HepG2 (cell line): ENCODE data around the gene COG5. TPM values are rescaled to one million over a fixed set of nuclear protein-coding genes. Genes with fewer than 3 reads are reported as not detected.

Experiments
- ATAC-seq: fragments of 200-7000 bp; cut with Tn5 transposase; 3 replicates; pipeline ENCODE4 v1.9.1; 2020; ENCODE audit warnings: mild to moderate bottlenecking, moderate library complexity
- BruUV-seq: library from RNA; stranded (reverse); fragments of 400-500 nt; replicated peaks from 2 replicates; lab custom pipeline; 2021; lab: Mats Ljungman, UMichigan
- CTCF ChIA-PET: fragments of 300-600 bp; formaldehyde crosslinking; extraction: SDS; loops from one replicate; lab custom pipeline; 2021; ENCODE audit warnings: low total read pairs, inconsistent platforms, low intra/inter-chr PET ratio; lab: Yijun Ruan, JAX
- POLR2A ChIA-PET: fragments of 350-600 bp; sonication (Branson Sonifier 250); formaldehyde crosslinking; loops from one replicate; lab custom pipeline; 2020; ENCODE audit warnings: antibody characterized with exemption, inconsistent platforms; lab: Yijun Ruan, JAX
- DNase-seq: peaks from one replicate; pipeline ENCODE4 v3.0.0-alpha.2; 2015; ENCODE audit warnings: low spot score
- FAIRE-seq: peaks from 3 replicates; lab custom pipeline; 2011; peaks lifted over from hg19 to GRCh38; lab: Jason Lieb, UNC
- H2AFZ ChIP-seq: one replicate; pipeline ENCODE4 v1.6.1; 2011; ENCODE audit warnings: low read length, inconsistent platforms
- H3K27ac ChIP-seq: fragments of 300-600 bp; 3 replicates; pipeline ENCODE4 v1.8.0; 2011; ENCODE audit warnings: mixed run types, mild to moderate bottlenecking, mixed read lengths, low read length, inconsistent platforms; ENCODE audit not compliant: insufficient read depth; ENCODE audit errors: extremely low read length
- H3K27me3 ChIP-seq, 2 experiments: fragments of 200-600 bp in 1 of 2; 2 replicates in 1 of 2; 3 replicates in 1 of 2; pipeline versions ENCODE4 v1.6.0 to v1.8.0; 2011; ENCODE audit warnings: low read length in 2 of 2, mild to moderate bottlenecking in 2 of 2, moderate library complexity in 2 of 2, inconsistent platforms in 1 of 2; ENCODE audit not compliant: insufficient read depth in 2 of 2, control insufficient read depth in 1 of 2
- H3K36me3 ChIP-seq, 2 experiments: fragments of 200-600 bp in 1 of 2; replicated peaks in 1 of 2; 2 replicates in 1 of 2; 3 replicates in 1 of 2; pipeline versions ENCODE4 v1.5.1 to v1.8.0; 2011; ENCODE audit warnings: low read length in 2 of 2, inconsistent platforms in 1 of 2; ENCODE audit not compliant: insufficient read depth in 2 of 2, control insufficient read depth in 1 of 2
- H3K4me1 ChIP-seq: 2 replicates; pipeline ENCODE4 v1.5.1; 2012; ENCODE audit warnings: low read length, inconsistent platforms; ENCODE audit not compliant: insufficient read depth
- H3K4me2 ChIP-seq: 2 replicates; pipeline ENCODE4 v1.6.0; 2011; ENCODE audit warnings: low read depth, low read length, inconsistent platforms
- H3K4me3 ChIP-seq, 3 experiments: fragments of 200-600 bp in 1 of 3; sonication (generic), shearing (Covaris generic) in 1 of 3; replicated peaks in 1 of 3; 2 replicates each; pipeline ENCODE4 v1.5.1; 2011 to 2016; ENCODE audit warnings: low read length in 3 of 3, inconsistent platforms in 2 of 3, low read depth in 2 of 3, mild to moderate bottlenecking in 2 of 3, control low read depth in 1 of 3, mixed read lengths in 1 of 3; ENCODE audit not compliant: insufficient read depth in 1 of 3
- H3K79me2 ChIP-seq: one replicate; pipeline ENCODE4 v1.6.1; 2011; ENCODE audit warnings: low read length, inconsistent platforms; ENCODE audit not compliant: insufficient read depth
- H3K9ac ChIP-seq: 2 replicates; pipeline ENCODE4 v1.6.0; 2011; ENCODE audit warnings: mild to moderate bottlenecking, low read depth, low read length, inconsistent platforms; ENCODE audit not compliant: insufficient read depth
- H3K9me3 ChIP-seq: 2 replicates; pipeline ENCODE4 v1.5.1; 2012; ENCODE audit warnings: mild to moderate bottlenecking, low read length
- H4K20me1 ChIP-seq: 2 replicates; pipeline ENCODE4 v1.6.0; 2011; ENCODE audit warnings: inconsistent platforms, mild to moderate bottlenecking, low read length, moderate library complexity; ENCODE audit not compliant: insufficient read depth
- BCL6 ChIP-seq: IDR thresholded peaks from 2 replicates; pipeline ENCODE4 v1.6.1; 2016; ENCODE audit warnings: missing genetic modification reagents, missing compliant biosample characterization
- JUND ChIP-seq: sonication (generic); formaldehyde crosslinking; IDR thresholded peaks from 2 replicates; pipeline ENCODE4 v1.8.0; 2022; ENCODE audit warnings: mild to moderate bottlenecking, missing genetic modification reagents
- KMT2A ChIP-seq: sonication (generic); formaldehyde crosslinking; IDR thresholded peaks from 2 replicates; pipeline ENCODE4 v1.4.0; 2020; ENCODE audit warnings: missing genetic modification reagents
- KMT2B ChIP-seq: IDR thresholded peaks from 2 replicates; pipeline ENCODE4 v1.6.1; 2016; ENCODE audit warnings: missing genetic modification reagents, missing compliant biosample characterization
- MNT ChIP-seq: fragments of 450-650 bp; IDR thresholded peaks from 2 replicates; pipeline ENCODE4 v1.6.1; 2016
- MYC ChIP-seq: sonication (generic); formaldehyde crosslinking; IDR thresholded peaks from 2 replicates; pipeline ENCODE4 v1.9.0; 2021; ENCODE audit warnings: missing genetic modification reagents, borderline replicate concordance
- NFYC ChIP-seq: IDR thresholded peaks from 2 replicates; pipeline ENCODE4 v1.6.1; 2016; ENCODE audit warnings: missing genetic modification reagents, missing compliant biosample characterization
- NR2F1 ChIP-seq, 2 experiments: fragments of 450-650 bp in 1 of 2; formaldehyde crosslinking in 1 of 2; IDR thresholded peaks; 2 replicates each; pipeline versions ENCODE4 v1.5.0 to v1.6.1; 2016 to 2020; ENCODE audit warnings: mild to moderate bottlenecking in 1 of 2, missing compliant biosample characterization in 1 of 2, missing genetic modification reagents in 1 of 2, moderate library complexity in 1 of 2
- PHF21A ChIP-seq: sonication (generic); formaldehyde crosslinking; IDR thresholded peaks from 2 replicates; pipeline ENCODE4 v1.5.0; 2020; ENCODE audit warnings: mild to moderate bottlenecking, missing genetic modification reagents
- POLR2A ChIP-seq, 2 experiments: IDR thresholded peaks; 2 replicates each; pipeline ENCODE4 v1.6.1; 2011; ENCODE audit warnings: low read depth in 2 of 2, low read length in 2 of 2, mild to moderate bottlenecking in 1 of 2, moderate library complexity in 1 of 2; ENCODE audit not compliant: insufficient read depth in 1 of 2
- PTBP1 ChIP-seq: fragments of 200-400 bp; formaldehyde crosslinking; IDR thresholded peaks from 2 replicates; pipeline ENCODE4 v1.6.1; 2018; ENCODE audit warnings: low read length, low read depth; ENCODE audit not compliant: poor library complexity, severe bottlenecking
- SMC3 ChIP-seq: IDR thresholded peaks from 2 replicates; pipeline ENCODE4 v1.6.1; 2011; ENCODE audit warnings: low read length, improper control_type of control experiment
- SPEN ChIP-seq: sonication (generic); formaldehyde crosslinking; IDR thresholded peaks from 2 replicates; pipeline ENCODE4 v1.5.1; 2020; ENCODE audit warnings: low read depth, mild to moderate bottlenecking, missing genetic modification reagents
- SRF ChIP-seq: IDR thresholded peaks from 2 replicates; pipeline ENCODE4 v1.6.1; 2011; ENCODE audit warnings: mild to moderate bottlenecking, low read depth, low read length, moderate library complexity
- TCF7L2 ChIP-seq: IDR thresholded peaks from 2 replicates; pipeline ENCODE4 v1.6.1; 2011; ENCODE audit warnings: mild to moderate bottlenecking, low read depth, low read length, moderate library complexity
- THYN1 ChIP-seq: sonication (generic); formaldehyde crosslinking; IDR thresholded peaks from 2 replicates; pipeline ENCODE4 v1.8.1; 2023; ENCODE audit warnings: low read depth, mild to moderate bottlenecking, moderate library complexity, missing genetic modification reagents, borderline replicate concordance
- ZBTB42 ChIP-seq: sonication (generic); formaldehyde crosslinking; IDR thresholded peaks from 2 replicates; pipeline ENCODE4 v1.5.0; 2020; ENCODE audit warnings: mild to moderate bottlenecking, missing genetic modification reagents
- ZFP82 ChIP-seq: sonication (generic); formaldehyde crosslinking; IDR thresholded peaks from 2 replicates; pipeline ENCODE4 v1.5.1; 2020; ENCODE audit warnings: mild to moderate bottlenecking, missing genetic modification reagents, borderline replicate concordance
- ZNF563 ChIP-seq: sonication (generic); formaldehyde crosslinking; IDR thresholded peaks from 2 replicates; pipeline ENCODE4 v1.8.0; 2022; ENCODE audit warnings: mild to moderate bottlenecking, moderate library complexity, missing genetic modification reagents
- ZNF792 ChIP-seq: IDR thresholded peaks from 2 replicates; pipeline ENCODE4 v1.6.1; 2016
- ZNF891 ChIP-seq: sonication (generic); formaldehyde crosslinking; IDR thresholded peaks from 2 replicates; pipeline ENCODE4 v1.5.0; 2020; ENCODE audit warnings: mild to moderate bottlenecking, missing genetic modification reagents
- WGBS: methylation state at CpG from one replicate; pipeline ENCODE4 v1.1.6; 2017; ENCODE audit warnings: low lambda C conversion rate; 5-methylcytosine and 5-hydroxymethylcytosine counted together
- in situ Hi-C: cut with HindIII; loops from 2 replicates; pipeline ENCODE4 v1.10.0; 2017; ENCODE audit warnings: low pct_unique_long_range_greater_than_20kb; ENCODE audit not compliant: extremely low pct_ligation_motif_present
- intact Hi-C: fragments of 100-400 bp; cut with micrococcal nuclease; formaldehyde crosslinking; loops from one replicate; pipeline ENCODE4 v1.10.0; 2022; ENCODE audit not compliant: unreplicated experiment
- polyA plus RNA-seq, 8 experiments: library from polyadenylated mRNA; depleted of rRNA in 3 of 8; stranded (reverse) in 7 of 8; unstranded in 1 of 8; fragments of >200 nt; fragmentation: Illumina TruSeq in 4 of 8; extraction: Trizol in 4 of 8; gene quantifications; 2 replicates each; pipeline versions ENCODE4 v1.2.1 to v1.2.3, GENCODE V29; 2011 to 2016; ENCODE audit warnings: low read depth in 4 of 8, missing spikeins in 1 of 8, mixed read lengths in 1 of 8; ENCODE audit not compliant: insufficient read depth in 1 of 8
- total RNA-seq, 5 experiments: library from RNA; depleted of rRNA; stranded (reverse); fragments of >200 nt; fragmentation: Illumina TruSeq; extraction: Trizol; gene quantifications; 2 replicates each; pipeline ENCODE4 v1.2.3, GENCODE V29; 2016; ENCODE audit warnings: low read depth in 1 of 5
- TF ChIP-seq, protein P1 (sequence below): sonication (generic); formaldehyde crosslinking; IDR thresholded peaks from 2 replicates; pipeline ENCODE4 v1.8.1; 2023; ENCODE audit warnings: missing genetic modification reagents, mild to moderate bottlenecking, borderline replicate concordance

The COG5 gene
- total and polyA plus RNA-seq, 2 of the 13 experiments (the other 11 are each of a cell fraction or from before 2014, with no cell fraction given): 20.4 to 31.3 TPM

- ChIA-PET POLR2A (no interaction called here), CTCF (no interaction called here)
- no peaks in the 10 kb centered on the region for H4K20me1 ChIP-seq
- TF ChIP-seq MNT (no peak), NFYC (CRISPR knock-in tag) (no peak), ZNF891 (CRISPR knock-in tag) (no peak), NR2F1 (CRISPR knock-in tag; IDR thresholded peaks at IDR 0.05) (no peak)
- in situ Hi-C loops (no loop called here), intact Hi-C loops (no loop called here)
- no peaks in the 10 kb centered on the region for H3K9me3 ChIP-seq
- H3K79me2 ChIP-seq: no peaks in the 10 kb centered on the region
- 90% methylated on average over 4 of the region's 4 CpGs for WGBS
- H3K4me3 ChIP-seq: no peak overlapping the region
- H2AFZ ChIP-seq: no peak overlapping the region
- H3K36me3 ChIP-seq: no peaks in the 10 kb centered on the region
- no peak for ATAC-seq
- DNase-seq: no peak
- no peak overlapping the region for H3K4me2 ChIP-seq
- H3K4me1 ChIP-seq: no peaks in the 10 kb centered on the region
- no peaks in the 10 kb centered on the region; a peak in 1 of 5 replicates for H3K27me3 ChIP-seq
- FAIRE-seq: no peak
- no TSS peak for BruUV-seq
- H3K9ac ChIP-seq: no peak overlapping the region
- no peak overlapping the region for H3K27ac ChIP-seq
These were observed 251.3 kb downstream of the COG5 start for GRCh38 chr7:107312418-107312817.

GRCh38 chr7:107309296-107309695 is 254.4 kb downstream of the COG5 start:
- Histone ChIP-seq H4K20me1 (no peaks in the 10 kb centered on the region), H3K36me3 (0 out of 5 replicates have a peak, but pooled peaks cover 0 to 4% of the 10 kb centered on the region in 2 experiments), H2AFZ (no peak overlapping the region), H3K9ac (no peak overlapping the region), H3K4me1 (no peaks in the 10 kb centered on the region), H3K4me3 (no peak overlapping the region), H3K27me3 (no peaks in the 10 kb centered on the region), H3K9me3 (no peaks in the 10 kb centered on the region), H3K79me2 (no peaks in the 10 kb centered on the region), H3K27ac (no peak overlapping the region), H3K4me2 (no peak overlapping the region)
- intact Hi-C loops: no loop called here
- no peak for FAIRE-seq
- in situ Hi-C loops: no loop called here
- WGBS: 95% methylated on average over 1 of the region's 1 CpG
- ATAC-seq: no peak
- ChIA-PET POLR2A (no interaction called here), CTCF (no interaction called here)
- DNase-seq: no peak
- BruUV-seq: no TSS peak
- TF ChIP-seq PHF21A (CRISPR knock-in tag) (no peak), ZFP82 (CRISPR knock-in tag) (no peak), THYN1 (CRISPR knock-in tag) (no peak), ZNF563 (CRISPR knock-in tag) (no peak), ZNF792 (CRISPR knock-in tag) (no peak), JUND (CRISPR knock-in tag) (no peak), KMT2B (CRISPR knock-in tag) (no peak), MYC (CRISPR knock-in tag) (no peak), ZBTB42 (CRISPR knock-in tag) (no peak), PTBP1 (no peak), TCF7L2 (no peak), BCL6 (no peak), SMC3 (no peak), KMT2A (CRISPR knock-in tag) (no peak), POLR2A (IDR thresholded peaks at IDR 0.05; ENCODE audit: insufficient read depth in 1 of 2, low read depth in 2 of 2, low read length in 2 of 2) (no peak), SPEN (no peak), SRF (no peak)
- TF ChIP-seq, protein P1, sequence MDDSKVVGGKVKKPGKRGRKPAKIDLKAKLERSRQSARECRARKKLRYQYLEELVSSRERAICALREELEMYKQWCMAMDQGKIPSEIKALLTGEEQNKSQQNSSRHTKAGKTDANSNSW: no peak
